ENCODE results near the gene CYP39A1. TPM values are rescaled to one million over a fixed set of nuclear protein-coding genes. Genes with fewer than 3 reads are reported as not detected.

The CYP39A1 gene
- polyA plus RNA-seq, 1 experiment = not detected

DNA sequence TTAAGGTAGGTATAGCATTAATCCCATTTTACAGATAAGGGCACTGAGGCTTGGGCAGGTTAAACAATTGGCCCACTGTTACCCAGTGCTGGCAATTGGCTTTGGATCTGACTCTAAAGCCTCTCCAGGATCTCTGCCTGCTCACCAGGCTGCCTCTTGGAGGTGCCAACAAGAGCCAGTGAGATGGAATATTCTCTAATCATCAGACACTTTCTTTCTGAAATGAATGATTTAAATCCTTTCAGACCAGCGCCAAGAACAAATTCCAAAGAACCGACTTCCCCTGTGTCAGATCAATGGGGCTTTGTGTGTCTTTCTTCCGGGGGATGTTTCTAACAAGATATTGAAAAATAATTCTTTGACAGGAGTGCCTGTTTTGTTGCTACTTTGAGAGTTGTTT, 23.6 kb downstream of the CYP39A1 start:
- DNase-seq (ENCODE audit: low read depth, low spot score) = no peak
- H3K27ac ChIP-seq (ENCODE audit: low read depth, low read length) = no peak overlapping the region
- TF ChIP-seq, protein P1, sequence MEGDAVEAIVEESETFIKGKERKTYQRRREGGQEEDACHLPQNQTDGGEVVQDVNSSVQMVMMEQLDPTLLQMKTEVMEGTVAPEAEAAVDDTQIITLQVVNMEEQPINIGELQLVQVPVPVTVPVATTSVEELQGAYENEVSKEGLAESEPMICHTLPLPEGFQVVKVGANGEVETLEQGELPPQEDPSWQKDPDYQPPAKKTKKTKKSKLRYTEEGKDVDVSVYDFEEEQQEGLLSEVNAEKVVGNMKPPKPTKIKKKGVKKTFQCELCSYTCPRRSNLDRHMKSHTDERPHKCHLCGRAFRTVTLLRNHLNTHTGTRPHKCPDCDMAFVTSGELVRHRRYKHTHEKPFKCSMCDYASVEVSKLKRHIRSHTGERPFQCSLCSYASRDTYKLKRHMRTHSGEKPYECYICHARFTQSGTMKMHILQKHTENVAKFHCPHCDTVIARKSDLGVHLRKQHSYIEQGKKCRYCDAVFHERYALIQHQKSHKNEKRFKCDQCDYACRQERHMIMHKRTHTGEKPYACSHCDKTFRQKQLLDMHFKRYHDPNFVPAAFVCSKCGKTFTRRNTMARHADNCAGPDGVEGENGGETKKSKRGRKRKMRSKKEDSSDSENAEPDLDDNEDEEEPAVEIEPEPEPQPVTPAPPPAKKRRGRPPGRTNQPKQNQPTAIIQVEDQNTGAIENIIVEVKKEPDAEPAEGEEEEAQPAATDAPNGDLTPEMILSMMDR (IDR thresholded peaks at IDR 0.05; ENCODE audit: low read depth, low read length) = no peak
- H3K4me3 ChIP-seq (ENCODE audit: low read depth, low read length) = no peak overlapping the region
- H3K9me3 ChIP-seq (ENCODE audit: control insufficient read depth, insufficient read depth, low read length) = no peaks in the 10 kb centered on the region
- H3K27me3 ChIP-seq (ENCODE audit: control insufficient read depth, insufficient read depth, low read length) = no peaks in the 10 kb centered on the region
- ChIA-PET CTCF (no interaction called here), POLR2A (no interaction called here)

DNA sequence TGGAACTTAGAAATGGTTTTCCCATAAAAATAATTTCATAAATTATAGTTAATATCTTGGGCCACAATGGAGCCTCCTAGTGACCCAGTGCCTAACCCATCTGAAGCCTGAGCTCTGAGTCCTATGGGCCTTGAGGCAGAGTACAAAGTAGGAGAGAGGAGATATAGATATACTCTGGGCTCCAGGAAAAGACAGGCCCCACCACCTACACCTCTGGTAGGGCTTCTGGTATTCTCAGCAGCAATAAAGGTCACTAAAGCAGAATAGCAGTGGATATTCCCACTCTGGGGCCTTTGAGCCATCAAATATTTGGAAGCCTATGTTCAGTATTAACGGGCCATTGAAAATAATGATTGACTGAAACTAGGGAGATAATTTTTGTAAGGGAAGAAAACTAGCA, 24.1 kb downstream of the CYP39A1 start:
- TF ChIP-seq, protein P1 (IDR thresholded peaks at IDR 0.05; ENCODE audit: low read depth, low read length) = no peak
- Histone ChIP-seq H3K9me3 (ENCODE audit: control insufficient read depth, insufficient read depth, low read length) (no peaks in the 10 kb centered on the region), H3K27ac (ENCODE audit: low read depth, low read length) (no peak overlapping the region), H3K4me3 (ENCODE audit: low read depth, low read length) (no peak overlapping the region), H3K27me3 (ENCODE audit: control insufficient read depth, insufficient read depth, low read length) (no peaks in the 10 kb centered on the region)
- no peak for DNase-seq (ENCODE audit: low read depth, low spot score)
- ChIA-PET CTCF (no interaction called here), POLR2A (no interaction called here)

DNA sequence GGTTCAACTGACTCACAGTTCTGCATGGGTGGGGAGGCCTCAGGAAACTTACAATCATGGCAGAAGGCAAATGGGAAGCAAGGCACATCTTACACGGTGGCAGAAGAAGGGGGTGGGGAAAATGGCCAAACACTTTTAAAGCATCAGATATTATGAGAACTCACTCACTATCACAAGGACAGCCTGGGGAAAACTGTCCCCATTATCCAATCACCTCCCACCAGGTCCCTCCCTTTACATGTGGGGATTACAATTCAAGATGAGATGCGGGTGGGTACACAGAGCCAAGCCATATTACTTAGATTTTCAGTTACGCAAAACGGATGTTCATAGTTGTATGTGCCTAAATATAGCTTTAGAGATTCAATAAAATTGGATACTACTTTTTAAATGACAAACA, 25.6 kb downstream of the CYP39A1 start:
- DNase-seq (ENCODE audit: low read depth, low spot score) = no peak
- H3K9me3 ChIP-seq (ENCODE audit: control insufficient read depth, insufficient read depth, low read length) = no peaks in the 10 kb centered on the region
- TF ChIP-seq, protein P1 (IDR thresholded peaks at IDR 0.05; ENCODE audit: low read depth, low read length) = no peak
- H3K27me3 ChIP-seq (ENCODE audit: control insufficient read depth, insufficient read depth, low read length) = no peaks in the 10 kb centered on the region
- no peak overlapping the region for H3K27ac ChIP-seq (ENCODE audit: low read depth, low read length)
- CTCF ChIA-PET = interaction anchor here (0.6 to 1.1 kb wide), 3 partner anchors 207 to 537 kb away, joined by 3 to 4 read pairs (median 4); no protein-coding TSS in a partner anchor
- H3K4me3 ChIP-seq (ENCODE audit: low read depth, low read length) = no peak overlapping the region
- POLR2A ChIA-PET = no interaction called here

DNA sequence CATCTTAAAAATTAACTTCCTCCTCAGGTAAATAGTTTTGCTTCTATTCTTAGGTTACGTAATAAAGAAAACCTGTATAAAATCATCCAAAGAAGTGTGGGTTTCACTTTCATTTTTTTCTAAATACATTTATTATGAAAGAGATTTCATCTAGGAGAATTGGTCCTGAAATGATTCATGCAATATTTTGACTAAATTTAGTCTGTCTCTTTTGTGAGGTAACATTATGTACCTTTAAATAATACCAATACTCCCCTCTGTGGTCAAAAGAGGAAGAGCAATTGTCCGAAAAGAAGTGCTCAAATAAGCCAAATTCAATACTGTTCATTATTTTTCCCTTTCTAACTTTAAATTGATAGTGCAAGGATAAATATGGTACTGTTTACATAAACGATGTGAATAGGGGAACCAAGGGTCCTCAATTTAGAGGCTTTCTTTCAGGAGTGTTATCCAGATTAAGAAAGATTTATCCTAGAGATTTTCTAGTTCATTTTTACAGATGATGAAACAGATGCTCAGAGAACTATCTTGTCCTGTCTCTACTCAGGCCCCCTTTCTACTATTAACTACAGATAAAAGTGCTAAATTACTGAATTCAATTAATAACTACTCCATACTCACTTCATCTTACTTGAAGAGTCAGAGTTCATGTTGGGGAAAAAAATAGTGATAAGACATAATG, 26.2 kb downstream of the CYP39A1 start:
- CTCF ChIA-PET = no interaction called here
- DNase-seq (ENCODE audit: low read depth, low spot score) = no peak
- Histone ChIP-seq H3K4me3 (ENCODE audit: low read depth, low read length) (no peak overlapping the region), H3K27me3 (ENCODE audit: control insufficient read depth, insufficient read depth, low read length) (no peaks in the 10 kb centered on the region), H3K27ac (ENCODE audit: low read depth, low read length) (no peak overlapping the region), H3K9me3 (ENCODE audit: control insufficient read depth, insufficient read depth, low read length) (no peaks in the 10 kb centered on the region)
- POLR2A ChIA-PET = no interaction called here
- TF ChIP-seq, protein P1 (IDR thresholded peaks at IDR 0.05; ENCODE audit: low read depth, low read length) = peak; percentile 57

DNA sequence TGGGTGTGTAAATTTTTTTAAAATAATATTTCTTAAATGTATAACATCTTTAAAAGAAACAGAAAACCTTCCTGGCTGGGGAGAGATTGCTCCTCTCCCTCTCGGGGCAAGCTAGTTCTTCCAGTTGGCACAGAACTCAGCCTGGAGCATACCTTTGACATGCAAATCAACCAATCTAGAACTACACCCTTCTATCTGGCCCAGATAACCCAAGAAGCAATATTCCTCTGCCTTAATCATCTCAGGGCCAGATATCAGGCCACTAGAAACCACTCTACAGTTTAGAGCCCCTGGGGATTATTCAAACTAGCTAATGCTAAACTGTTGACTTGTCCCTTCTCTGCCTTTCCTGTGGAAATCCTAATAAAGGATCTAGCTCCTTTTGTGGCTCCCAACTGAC, 33.9 kb downstream of the CYP39A1 start:
- DNase-seq (ENCODE audit: low read depth, low spot score) = no peak
- TF ChIP-seq, protein P1 (IDR thresholded peaks at IDR 0.05; ENCODE audit: low read depth, low read length) = no peak
- H3K27ac ChIP-seq (ENCODE audit: low read depth, low read length) = no peak overlapping the region
- no peak overlapping the region for H3K4me3 ChIP-seq (ENCODE audit: low read depth, low read length)
- no peaks in the 10 kb centered on the region for H3K9me3 ChIP-seq (ENCODE audit: control insufficient read depth, insufficient read depth, low read length)
- H3K27me3 ChIP-seq (ENCODE audit: control insufficient read depth, insufficient read depth, low read length) = no peaks in the 10 kb centered on the region
- CTCF ChIA-PET = no interaction called here
- POLR2A ChIA-PET = no interaction called here

All from AG04450 (cell line).